GM12878 (cell line): ENCODE data around the gene EVC. TPM values are rescaled to one million over a fixed set of nuclear protein-coding genes. Genes with fewer than 3 reads are reported as not detected.

ENCODE experiments used
- ATAC-seq: fragments of 200-7000 bp; cut with Tn5 transposase; 3 replicates; pipeline ENCODE4 v1.9.1; 2020; ENCODE audit warnings: mild to moderate bottlenecking, moderate library complexity
- BruUV-seq: library from RNA; stranded (reverse); fragments of 400-500 nt; replicated peaks from 2 replicates; lab custom pipeline; 2021; lab: Mats Ljungman, UMichigan
- CTCF ChIA-PET: fragments of 300-600 bp; sonication (Branson Sonifier 250); formaldehyde crosslinking; extraction: SDS; loops from one replicate; lab custom pipeline; 2021; ENCODE audit warnings: inconsistent platforms; lab: Yijun Ruan, JAX
- POLR2A ChIA-PET: fragments of 350-600 bp; formaldehyde crosslinking; extraction: SDS; loops from one replicate; lab custom pipeline; 2021; ENCODE audit warnings: inconsistent platforms; lab: Charles Lee
- RAD21 ChIA-PET: fragments of 300-600 bp; sonication (Branson Sonifier 250); formaldehyde crosslinking; loops from one replicate; lab custom pipeline; 2023; ENCODE audit warnings: antibody characterized with exemption; ENCODE audit not compliant: unreplicated experiment; lab: Charles Lee
- SMC1A ChIA-PET: fragments of 300-600 bp; sonication (Branson Sonifier 250); formaldehyde crosslinking; loops from one replicate; lab custom pipeline; 2023; ENCODE audit not compliant: unreplicated experiment, uncharacterized antibody; lab: Charles Lee
- DNase-seq: peaks from one replicate; pipeline ENCODE4 v3.0.0-alpha.2; 2011; ENCODE audit warnings: low read depth, low spot score
- FAIRE-seq: peaks from 3 replicates; lab custom pipeline; 2011; peaks lifted over from hg19 to GRCh38; lab: Jason Lieb, UNC
- H2AFZ ChIP-seq: 2 replicates; pipeline ENCODE4 v1.6.0; 2011; ENCODE audit warnings: low read depth, low read length, control low read depth; ENCODE audit not compliant: control insufficient read depth
- H3K27ac ChIP-seq: 2 replicates; pipeline ENCODE4 v1.5.1; 2011; ENCODE audit warnings: control low read depth; ENCODE audit not compliant: control insufficient read depth, insufficient read depth
- H3K27me3 ChIP-seq, 2 experiments: replicated peaks in 1 of 2; 2 replicates each; pipeline versions ENCODE4 v1.6.0 to v1.6.1; 2011; ENCODE audit warnings: low read length in 1 of 2; ENCODE audit not compliant: control insufficient read depth in 2 of 2, insufficient read depth in 2 of 2
- H3K36me3 ChIP-seq, 2 experiments: 2 replicates each; pipeline ENCODE4 v1.5.1; 2011; ENCODE audit warnings: low read length in 1 of 2; ENCODE audit not compliant: control insufficient read depth in 2 of 2, insufficient read depth in 2 of 2
- H3K4me1 ChIP-seq: 2 replicates; pipeline ENCODE4 v1.6.1; 2011; ENCODE audit warnings: mild to moderate bottlenecking, low read length, moderate library complexity, mixed read lengths; ENCODE audit not compliant: control insufficient read depth, insufficient read depth
- H3K4me2 ChIP-seq: 2 replicates; pipeline ENCODE4 v1.6.0; 2011; ENCODE audit warnings: control low read depth; ENCODE audit not compliant: control insufficient read depth, insufficient read depth
- H3K4me3 ChIP-seq: fragments of 200-600 bp; sonication (generic); 2 replicates; pipeline ENCODE4 v1.5.1; 2016
- H3K79me2 ChIP-seq: 2 replicates; pipeline ENCODE4 v1.6.0; 2011; ENCODE audit warnings: low read length; ENCODE audit not compliant: control insufficient read depth, insufficient read depth
- H3K9ac ChIP-seq: 2 replicates; pipeline ENCODE4 v1.8.0; 2011; ENCODE audit warnings: low read length, control low read depth, mixed read lengths; ENCODE audit not compliant: control insufficient read depth, insufficient read depth
- H3K9me3 ChIP-seq: replicated peaks from 3 replicates; pipeline ENCODE4 v1.5.1; 2011; ENCODE audit warnings: mild to moderate bottlenecking, low read length; ENCODE audit not compliant: control insufficient read depth, insufficient read depth
- H4K20me1 ChIP-seq: 2 replicates; pipeline ENCODE4 v1.6.0; 2011; ENCODE audit not compliant: control insufficient read depth, insufficient read depth
- CHD4 ChIP-seq: fragments of 200-600 bp; sonication (generic); IDR thresholded peaks from 2 replicates; pipeline ENCODE4 v1.6.1; 2016; ENCODE audit warnings: mild to moderate bottlenecking
- DPF2 ChIP-seq: fragments of 450-650 bp; IDR thresholded peaks from 2 replicates; pipeline ENCODE4 v1.6.1; 2017; ENCODE audit warnings: mild to moderate bottlenecking
- EGR1 ChIP-seq, 2 experiments: IDR thresholded peaks; 1 replicate in 1 of 2; 2 replicates in 1 of 2; pipeline ENCODE4 v1.6.1; 2011 to 2012; ENCODE audit warnings: low read depth in 2 of 2, low read length in 2 of 2, borderline replicate concordance in 1 of 2, mild to moderate bottlenecking in 1 of 2, moderate library complexity in 1 of 2
- FOXM1 ChIP-seq: IDR thresholded peaks from 2 replicates; pipeline ENCODE4 v1.6.1; 2012; ENCODE audit warnings: low read depth, mild to moderate bottlenecking, inconsistent platforms, low read length, moderate library complexity
- IRF3 ChIP-seq: fragments of 450-650 bp; IDR thresholded peaks from 2 replicates; pipeline ENCODE4 v1.6.1; 2014; ENCODE audit warnings: mild to moderate bottlenecking
- NFYA ChIP-seq: IDR thresholded peaks from 2 replicates; pipeline ENCODE4 v1.6.1; 2011; ENCODE audit warnings: low read depth, mild to moderate bottlenecking, low read length, improper control_type of control experiment, borderline replicate concordance
- NR2C2 ChIP-seq: IDR thresholded peaks from 2 replicates; pipeline ENCODE4 v1.6.1; 2011; ENCODE audit warnings: borderline replicate concordance, low read depth; ENCODE audit not compliant: control insufficient read depth, insufficient read length
- NR2F1 ChIP-seq: fragments of 450-650 bp; conservative IDR thresholded peaks from 2 replicates; pipeline ENCODE4 v1.6.1; 2017; ENCODE audit warnings: mild to moderate bottlenecking
- POLR2AphosphoS5 ChIP-seq: IDR thresholded peaks from 2 replicates; pipeline ENCODE4 v1.6.1; 2011; ENCODE audit warnings: mild to moderate bottlenecking, low read length, inconsistent platforms
- RELA ChIP-seq: fragments of 450-650 bp; IDR thresholded peaks from 2 replicates; pipeline ENCODE4 v1.8.0; 2014; ENCODE audit warnings: borderline replicate concordance; ENCODE audit not compliant: partially characterized antibody
- RFX5 ChIP-seq: IDR thresholded peaks from 2 replicates; pipeline ENCODE4 v1.6.1; 2011; ENCODE audit warnings: low read depth, low read length, improper control_type of control experiment
- TCF7 ChIP-seq: IDR thresholded peaks from 2 replicates; pipeline ENCODE4 v1.6.1; 2014; ENCODE audit warnings: antibody characterized with exemption, borderline replicate concordance
- ZNF274 ChIP-seq: IDR thresholded peaks from one replicate; pipeline ENCODE4 v1.8.0; 2011; ENCODE audit not compliant: insufficient read length, insufficient read depth
- ZNF384 ChIP-seq: IDR thresholded peaks from 2 replicates; pipeline ENCODE4 v1.6.1; 2012; ENCODE audit warnings: low read depth, mild to moderate bottlenecking, low read length, improper control_type of control experiment, borderline replicate concordance
- WGBS: methylation state at CpG from one replicate; pipeline ENCODE4 v1.1.6; 2016; ENCODE audit warnings: low lambda C conversion rate; ENCODE audit not compliant: insufficient replicate concordance, insufficient coverage; ENCODE audit errors: missing lambda C conversion rate; 5-methylcytosine and 5-hydroxymethylcytosine counted together
- in situ Hi-C: fragments of 300-500 bp; cut with MboI; formaldehyde crosslinking; loops from 9 replicates; pipeline ENCODE4 v1.14.3; 2018; ENCODE audit warnings: mixed read lengths
- intact Hi-C: fragments of 100-400 bp; cut with micrococcal nuclease; formaldehyde crosslinking; loops from one replicate; pipeline ENCODE4 v1.14.2; 2022; ENCODE audit not compliant: unreplicated experiment
- polyA plus RNA-seq, 11 experiments: library from polyadenylated mRNA; depleted of rRNA in 4 of 11; unstranded in 6 of 11; stranded (reverse) in 5 of 11; fragments of >200 nt; fragmentation: Nextera tagmentation in 4 of 11; fragmentation: Illumina TruSeq in 1 of 11; extraction: Ambion mirVana in 4 of 11; extraction: Trizol in 1 of 11; gene quantifications; 1 replicate in 1 of 11; 2 replicates in 10 of 11; pipeline versions ENCODE4 v1.2.1 to v1.2.3, GENCODE V29; 2011 to 2016; ENCODE audit warnings: inconsistent platforms in 2 of 11, missing spikeins in 2 of 11, low read depth in 1 of 11
- total RNA-seq, 4 experiments: library from RNA; depleted of rRNA in 3 of 4; stranded (reverse); fragments of >200 nt in 3 of 4; fragmentation: Illumina TruSeq in 1 of 4; extraction: Trizol in 1 of 4; gene quantifications; 2 replicates each; pipeline versions ENCODE4 v1.2.1 to v1.2.3, GENCODE V29; 2013 to 2021
- TF ChIP-seq, protein P1 (sequence below): IDR thresholded peaks from 2 replicates; pipeline ENCODE4 v1.6.1; 2012; ENCODE audit warnings: low read depth, low read length, improper control_type of control experiment

The EVC gene
- total and polyA plus RNA-seq, 10 of the 15 experiments (the other 5 are each of a cell fraction or from before 2014, with no cell fraction given): 0.87 to 55.9 (median 15.6) TPM

GRCh38 chr4:5720980-5721379 lies 10.0 kb downstream of the EVC start:
- no peaks in the 10 kb centered on the region for H3K27me3 ChIP-seq
- no peak for TF ChIP-seq ZNF384
- TF ChIP-seq POLR2AphosphoS5: no peak
- no peak for TF ChIP-seq RELA
- no peak for TF ChIP-seq CHD4
- no peak for TF ChIP-seq RFX5
- no peak for TF ChIP-seq NR2F1
- no peak for TF ChIP-seq EGR1 (IDR thresholded peaks at IDR 0.05; ENCODE audit: borderline replicate concordance in 1 of 2, low read depth in 2 of 2, low read length in 2 of 2)
- TF ChIP-seq TCF7: no peak
- no peak for TF ChIP-seq IRF3
- TF ChIP-seq FOXM1: no peak
- no peak for TF ChIP-seq DPF2
- TF ChIP-seq, protein P1, sequence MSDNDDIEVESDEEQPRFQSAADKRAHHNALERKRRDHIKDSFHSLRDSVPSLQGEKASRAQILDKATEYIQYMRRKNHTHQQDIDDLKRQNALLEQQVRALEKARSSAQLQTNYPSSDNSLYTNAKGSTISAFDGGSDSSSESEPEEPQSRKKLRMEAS: no peak
- no peak for TF ChIP-seq ZNF274
- no peak for TF ChIP-seq NFYA
- TF ChIP-seq NR2C2: no peak
- no peak for ATAC-seq
- no peak for DNase-seq
- SMC1A ChIA-PET: no interaction called here
- in situ Hi-C loops (no loop called here), intact Hi-C loops (no loop called here)
- no peak overlapping the region for H3K27ac ChIP-seq
- RAD21 ChIA-PET: no interaction called here
- H3K79me2 ChIP-seq: peaks cover 9% of the 10 kb centered on the region
- WGBS: 0% methylated on average over 2 of the region's 3 CpGs
- peaks cover 0 to 4% of the 10 kb centered on the region in 2 experiments; a peak in 1 of 4 replicates for H3K36me3 ChIP-seq
- no peaks in the 10 kb centered on the region for H4K20me1 ChIP-seq
- CTCF ChIA-PET: no interaction called here
- BruUV-seq: no TSS peak
- peaks cover 3% of the 10 kb centered on the region; the same call in 1 of the 2 replicates for H3K4me1 ChIP-seq
- no peak overlapping the region for H3K9ac ChIP-seq
- POLR2A ChIA-PET: interaction anchor here (1.2 kb wide), 1 partner anchor 12 kb away, joined by 3 read pairs; no protein-coding TSS in a partner anchor
- H3K4me2 ChIP-seq: no peak overlapping the region
- no peak overlapping the region for H3K4me3 ChIP-seq
- H3K9me3 ChIP-seq: peaks cover 5% of the 10 kb centered on the region; the same call in 2 of the 3 replicates
- H2AFZ ChIP-seq: no peak overlapping the region
- no peak for FAIRE-seq
